Natural killer cell (primary cell): Measurements from ENCODE around the gene MAP4K1. TPM values are rescaled to one million over a fixed set of nuclear protein-coding genes. Genes with fewer than 3 reads are reported as not detected.

Experiments used
- ATAC-seq, 3 donors: fragments of 150-1000 bp in 2 of 3; fragments of 200-7000 bp in 1 of 3; cut with Tn5 transposase; 1 replicate in 1 of 3; 2 replicates in 2 of 3; pipeline ENCODE4 v1.10.0; 2021; ENCODE audit warnings: mild to moderate bottlenecking in 2 of 3, moderate library complexity in 2 of 3
- DNase-seq, 2 donors: peaks; one replicate each; pipeline versions ENCODE4 v3.0.0 to v3.0.0-alpha.2; 2013 to 2021; ENCODE audit warnings: mixed read lengths in 1 of 2
- H3K27ac ChIP-seq: one replicate; pipeline ENCODE4 v1.5.1; 2013; ENCODE audit warnings: mild to moderate bottlenecking, low read length
- H3K27me3 ChIP-seq: one replicate; pipeline ENCODE4 v1.6.1; 2013; ENCODE audit warnings: low read length; ENCODE audit not compliant: control insufficient read depth, insufficient read depth
- H3K36me3 ChIP-seq: one replicate; pipeline ENCODE4 v1.6.1; 2013; ENCODE audit warnings: low read length; ENCODE audit not compliant: control insufficient read depth, insufficient read depth
- H3K4me1 ChIP-seq: one replicate; pipeline ENCODE4 v1.6.1; 2013; ENCODE audit warnings: low read length; ENCODE audit not compliant: control insufficient read depth, insufficient read depth
- H3K4me3 ChIP-seq: one replicate; pipeline ENCODE4 v1.5.1; 2013; ENCODE audit warnings: low read length
- H3K9me3 ChIP-seq: one replicate; pipeline ENCODE4 v1.6.1; 2013; ENCODE audit warnings: low read length; ENCODE audit not compliant: control insufficient read depth, insufficient read depth
- H3K27ac Mint-ChIP-seq, 2 donors: one replicate each; pipeline ENCODE4 v1.8.0; 2022; ENCODE audit warnings: mild to moderate bottlenecking in 2 of 2, mixed read lengths in 2 of 2, moderate library complexity in 1 of 2
- H3K27me3 Mint-ChIP-seq, 2 donors: one replicate each; pipeline ENCODE4 v1.8.0; 2022; ENCODE audit warnings: low read depth in 2 of 2, mixed read lengths in 2 of 2
- H3K36me3 Mint-ChIP-seq: one replicate; pipeline ENCODE4 v1.8.0; 2022; ENCODE audit warnings: mixed read lengths
- H3K4me1 Mint-ChIP-seq, 2 donors: one replicate each; pipeline ENCODE4 v1.8.0; 2022; ENCODE audit warnings: mixed read lengths in 2 of 2
- H3K4me3 Mint-ChIP-seq: one replicate; pipeline ENCODE4 v1.8.0; 2022; ENCODE audit warnings: mild to moderate bottlenecking, moderate library complexity, mixed read lengths
- H3K9me3 Mint-ChIP-seq, 2 donors: one replicate each; pipeline ENCODE4 v1.8.0; 2022; ENCODE audit warnings: mixed read lengths in 2 of 2
- CTCF ChIP-seq: fragments of 200-600 bp; IDR thresholded peaks from one replicate; pipeline ENCODE4 v1.8.0; 2022; ENCODE audit warnings: antibody characterized with exemption
- WGBS: methylation state at CpG from one replicate; pipeline ENCODE4 v1.1.7; 2013; ENCODE audit warnings: missing lambda C conversion rate; ENCODE audit not compliant: insufficient coverage; 5-methylcytosine and 5-hydroxymethylcytosine counted together
- intact Hi-C: fragments of 100-400 bp; cut with micrococcal nuclease; formaldehyde crosslinking; loops from one replicate; pipeline ENCODE4 v1.14.2; 2022
- total RNA-seq, 4 donors: library from RNA; stranded (reverse); fragments of 120-200 nt in 1 of 4; gene quantifications; one replicate each; pipeline versions ENCODE4 v1.2.3 to v1.2.4, GENCODE V29; 2013 to 2022

MAP4K1 gene
- total RNA-seq, 3 donors from 2014 or later (not counting 1 experiment from before 2014, with no cell fraction given) = 162 to 201 (median 163) TPM

- H3K4me3 Mint-ChIP-seq = no peak overlapping the region
- no peak overlapping the region for H3K27ac Mint-ChIP-seq
- H3K4me1 ChIP-seq = peaks cover 29% of the 10 kb centered on the region
Observed at GRCh38 chr19:38539751-38540150, 78.0 kb downstream of the MAP4K1 start.

DNA sequence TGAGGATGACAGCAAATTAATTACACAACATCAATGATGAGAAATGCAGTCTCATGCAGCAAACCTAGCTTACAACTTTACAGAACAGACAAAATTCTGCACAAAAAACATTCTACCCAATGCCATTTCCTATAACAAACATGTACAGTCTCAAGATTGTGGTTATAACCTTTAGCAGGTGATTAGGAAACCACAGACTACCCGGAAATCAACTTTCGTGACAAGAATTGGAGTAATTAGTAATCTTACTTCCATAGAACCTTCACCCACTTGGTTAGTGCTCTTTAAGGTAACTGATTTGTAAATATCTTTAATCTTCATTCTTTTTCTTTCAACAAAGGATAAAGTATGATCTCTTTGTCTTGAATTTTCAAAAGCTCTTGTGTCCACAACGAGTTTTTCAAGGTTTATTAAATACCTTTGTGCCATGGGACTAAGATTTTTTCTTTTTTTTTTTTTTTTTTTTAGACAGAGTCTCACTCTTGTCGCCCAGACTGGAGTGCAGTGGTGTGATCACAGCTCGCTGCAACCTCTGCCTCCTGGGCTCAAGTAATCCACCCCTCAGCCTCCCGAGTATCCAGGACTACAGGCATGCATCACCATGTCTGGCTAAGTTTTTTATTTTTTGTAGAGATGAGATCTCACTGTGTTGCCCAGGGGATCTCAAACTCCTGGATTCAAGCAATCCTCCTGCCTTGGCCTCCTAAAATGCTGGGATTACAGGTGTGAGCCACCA lies 78.8 kb downstream of the MAP4K1 start:
- no peak for TF ChIP-seq CTCF
- Histone ChIP-seq H3K27me3 (peaks cover 3% of the 10 kb centered on the region), H3K4me1 (peaks cover 21% of the 10 kb centered on the region), H3K36me3 (no peaks in the 10 kb centered on the region), H3K4me3 (no peak overlapping the region), H3K27ac (peak overlapping the region; percentile 11), H3K9me3 (peaks cover 12% of the 10 kb centered on the region)
- Mint-ChIP-seq H3K4me1 (peaks cover 9 to 10% of the 10 kb centered on the region in 2 donors), H3K9me3 (peaks cover 6 to 10% of the 10 kb centered on the region in 2 donors), H3K27ac (peak overlapping the region; percentile 57 to 69), H3K27me3 (peaks cover 0 to 12% of the 10 kb centered on the region in 2 donors), H3K36me3 (no peaks in the 10 kb centered on the region), H3K4me3 (peak overlapping the region; percentile 39)
- peak in 1 of 2 donors; percentile 83 for DNase-seq
- WGBS = 23% methylated on average over 4 of the region's 6 CpGs
- intact Hi-C loops = no loop called here
- peak; percentile 47 to 55 (median 54) for ATAC-seq

More at GRCh38 chr19:38539751-38540150, 78.0 kb downstream of the MAP4K1 start:
- TF ChIP-seq CTCF = no peak
- Histone ChIP-seq H3K36me3 (no peaks in the 10 kb centered on the region), H3K27me3 (peaks cover 3% of the 10 kb centered on the region), H3K4me3 (no peak overlapping the region), H3K27ac (no peak overlapping the region), H3K9me3 (peaks cover 11% of the 10 kb centered on the region)
- H3K9me3 Mint-ChIP-seq = peaks cover 6 to 10% of the 10 kb centered on the region in 2 donors
- ATAC-seq (no peak), DNase-seq (no peak)
- WGBS = 82% methylated on average over 1 of the region's 1 CpG
- intact Hi-C loops = no loop called here
- no peaks in the 10 kb centered on the region for H3K36me3 Mint-ChIP-seq
- peaks cover 17% of the 10 kb centered on the region in 2 donors for H3K4me1 Mint-ChIP-seq
- peaks cover 0 to 11% of the 10 kb centered on the region in 2 donors for H3K27me3 Mint-ChIP-seq

GRCh38 chr19:38538386-38538785 lies 79.4 kb downstream of the MAP4K1 start:
- peaks cover 9 to 10% of the 10 kb centered on the region in 2 donors for H3K4me1 Mint-ChIP-seq
- no peak for ATAC-seq
- no peak overlapping the region for H3K4me3 ChIP-seq

More at GRCh38 chr19:38538386-38538785, 79.4 kb downstream of the MAP4K1 start:
- Histone ChIP-seq H3K27me3 (peaks cover 3% of the 10 kb centered on the region), H3K9me3 (peaks cover 12% of the 10 kb centered on the region), H3K4me1 (peaks cover 21% of the 10 kb centered on the region), H3K36me3 (no peaks in the 10 kb centered on the region), H3K27ac (no peak overlapping the region)
- H3K4me3 Mint-ChIP-seq = peak overlapping the region; percentile 39
- 94% methylated on average over 2 of the region's 3 CpGs for WGBS
- DNase-seq = no peak
- no peak for TF ChIP-seq CTCF
- peak overlapping the region; percentile 57 to 69 for H3K27ac Mint-ChIP-seq
- intact Hi-C loops = no loop called here
- peaks cover 6 to 10% of the 10 kb centered on the region in 2 donors for H3K9me3 Mint-ChIP-seq
- H3K27me3 Mint-ChIP-seq = peaks cover 0 to 15% of the 10 kb centered on the region in 2 donors
- H3K36me3 Mint-ChIP-seq = no peaks in the 10 kb centered on the region

Other genes starting within 250 kb of the MAP4K1 start
- 100 to 1,000 TPM; 109 to 115 (median 109) TPM for gene PSMD8, start 243.4 kb downstream of the MAP4K1 start, total RNA-seq
- not detected for gene GGN, start 229.9 kb downstream of the MAP4K1 start, total RNA-seq
- gene SPRED3, start 229.3 kb downstream of the MAP4K1 start, total RNA-seq = 1 to 10 TPM; 1.1 to 4.2 (median 1.3) TPM
- gene FAM98C, start 214.9 kb downstream of the MAP4K1 start, total RNA-seq = 10 to 100 TPM; 36.9 to 42.1 (median 41.6) TPM
- gene RASGRP4, start 191.7 kb downstream of the MAP4K1 start, total RNA-seq = 1 to 10 TPM; 2.3 to 9.3 (median 5.7) TPM
- gene RYR1, start 184.3 kb downstream of the MAP4K1 start, total RNA-seq = 1 to 10 TPM in 1 of 3 donors, under 1 TPM in 2; 0.05 to 1.0 (median 0.65) TPM
- 100 to 1,000 TPM; 232 to 262 (median 238) TPM for gene EIF3K, start 1.2 kb upstream of the MAP4K1 start, total RNA-seq
- 100 to 1,000 TPM; 443 to 595 (median 541) TPM for gene ACTN4, start 29.7 kb upstream of the MAP4K1 start, total RNA-seq
- 10 to 100 TPM in 2 of 3 donors, 1 to 10 TPM in 1; 7.4 to 51.0 (median 26.7) TPM for gene CAPN12, start 126.5 kb upstream of the MAP4K1 start, total RNA-seq
- gene LGALS7, start 155.6 kb upstream of the MAP4K1 start, total RNA-seq = not detected
- not detected for gene LGALS7B, start 171.2 kb upstream of the MAP4K1 start, total RNA-seq
- 1 to 10 TPM; 4.2 to 4.8 (median 4.6) TPM for gene LGALS4, start 195.0 kb upstream of the MAP4K1 start, total RNA-seq
- 100 to 1,000 TPM; 114 to 145 (median 119) TPM for gene ECH1, start 213.8 kb upstream of the MAP4K1 start, total RNA-seq
- gene HNRNPL, start 232.0 kb upstream of the MAP4K1 start, total RNA-seq = 100 to 1,000 TPM; 636 to 800 (median 702) TPM